C4-2B (cell line): ENCODE measurements around the gene OSBPL8.

Experiments
- CTCF ChIP-seq: fragments of 450-650 bp; conservative IDR thresholded peaks from 2 replicates; pipeline ENCODE4 v1.5.1; 2017; ENCODE audit warnings: mild to moderate bottlenecking
- ZFX ChIP-seq: fragments of 450-650 bp; IDR thresholded peaks from 2 replicates; pipeline ENCODE4 v1.6.1; 2017

- TF ChIP-seq CTCF (no peak), ZFX (no peak)
Measured at GRCh38 chr12:76568888-76569551, 9.4 kb upstream of the OSBPL8 start.
